ENCODE data around the gene HIGD1A.

The HIGD1A gene

DNA sequence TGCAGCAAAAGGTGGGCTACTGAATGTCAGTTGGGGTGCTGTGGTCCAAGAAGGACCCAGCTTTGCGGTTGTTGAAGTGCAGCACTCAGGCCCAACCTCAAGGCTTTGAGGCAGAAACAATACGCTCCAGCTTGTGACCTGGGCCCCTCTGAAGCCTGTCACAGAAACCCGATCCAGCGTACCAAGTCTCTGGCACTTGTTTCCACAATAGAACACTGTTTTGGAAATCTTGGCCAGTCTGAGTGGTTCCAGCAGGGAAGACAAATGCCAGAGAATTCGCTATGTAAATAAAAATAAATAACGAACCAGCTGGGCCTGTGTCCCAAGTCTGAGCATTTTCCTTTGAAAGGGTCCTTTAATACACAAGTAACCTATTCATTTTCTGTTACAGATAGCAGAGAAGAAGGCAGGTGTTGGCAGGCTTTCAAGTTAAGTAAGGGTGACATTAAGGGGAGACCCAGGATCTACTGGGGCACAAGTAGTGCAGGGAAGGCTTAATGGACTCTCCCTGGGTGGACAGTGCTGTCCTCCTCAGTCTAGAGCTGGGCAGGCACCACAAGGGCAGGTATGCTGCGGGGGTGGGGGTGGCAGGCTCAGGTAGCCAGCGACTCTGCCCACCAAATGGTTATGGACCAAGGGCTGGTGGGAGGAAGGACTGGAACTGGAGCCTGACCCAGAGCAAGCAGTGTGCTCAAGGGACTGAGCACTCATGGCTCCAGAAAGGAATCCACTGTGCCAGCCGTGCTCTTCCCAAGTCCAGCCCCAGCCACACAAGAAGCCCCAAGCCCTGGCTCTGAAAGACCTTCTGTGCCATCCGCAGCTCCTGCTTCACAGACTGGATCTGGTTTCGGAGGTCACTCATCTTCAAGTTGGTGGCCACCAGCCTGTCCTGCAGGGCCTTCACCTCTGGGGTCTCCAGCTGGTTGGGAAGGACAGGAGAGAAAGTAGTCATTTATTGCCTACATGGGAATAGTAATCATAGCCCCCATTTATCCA lies 57.5 kb downstream of the HIGD1A start:
- no peak overlapping the region for H3K4me3 ChIP-seq (ENCODE audit: low read depth, low read length)
- DNase-seq (ENCODE audit: low read depth), result peak; percentile 80
- TF ChIP-seq CTCF (IDR thresholded peaks at IDR 0.05; ENCODE audit: control insufficient read depth, extremely low read depth, insufficient read depth), result no peak

DNA sequence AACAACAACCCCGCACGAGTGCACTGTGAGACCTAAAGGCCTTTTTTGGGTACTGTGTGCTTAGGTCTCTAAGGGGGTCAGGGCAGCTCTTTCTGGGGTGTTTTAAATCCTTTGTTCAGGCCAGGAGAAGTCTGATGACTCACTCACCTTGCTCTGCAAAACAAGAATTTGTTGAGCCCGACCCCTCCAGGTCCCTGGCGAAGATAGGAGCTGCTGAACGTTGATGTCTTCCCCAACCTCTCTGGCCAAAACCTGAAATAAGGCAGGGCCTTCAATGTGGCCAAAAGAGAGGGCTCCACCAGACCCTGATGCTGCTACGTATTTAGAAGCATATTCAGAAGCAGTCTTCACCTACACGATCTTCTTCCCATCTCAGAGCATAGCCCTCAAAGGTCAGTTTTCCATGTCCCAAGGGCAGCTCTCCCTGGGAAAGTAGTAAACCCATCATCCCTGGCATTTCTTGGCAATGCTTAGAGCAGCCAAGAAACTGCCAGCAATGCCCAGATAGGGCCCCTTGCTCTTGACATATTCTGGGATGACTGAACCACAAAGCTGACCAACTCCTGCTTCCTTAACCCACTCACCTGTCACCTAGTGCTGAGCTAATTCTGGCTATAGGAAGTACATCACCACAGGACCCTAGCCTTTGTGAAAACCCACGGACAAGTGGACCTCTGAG lies 58.4 kb downstream of the HIGD1A start:
- H3K4me3 ChIP-seq (ENCODE audit: low read depth, low read length), result no peak overlapping the region
- TF ChIP-seq CTCF (IDR thresholded peaks at IDR 0.05; ENCODE audit: control insufficient read depth, extremely low read depth, insufficient read depth), result no peak
- no peak for DNase-seq (ENCODE audit: low read depth)

DNA sequence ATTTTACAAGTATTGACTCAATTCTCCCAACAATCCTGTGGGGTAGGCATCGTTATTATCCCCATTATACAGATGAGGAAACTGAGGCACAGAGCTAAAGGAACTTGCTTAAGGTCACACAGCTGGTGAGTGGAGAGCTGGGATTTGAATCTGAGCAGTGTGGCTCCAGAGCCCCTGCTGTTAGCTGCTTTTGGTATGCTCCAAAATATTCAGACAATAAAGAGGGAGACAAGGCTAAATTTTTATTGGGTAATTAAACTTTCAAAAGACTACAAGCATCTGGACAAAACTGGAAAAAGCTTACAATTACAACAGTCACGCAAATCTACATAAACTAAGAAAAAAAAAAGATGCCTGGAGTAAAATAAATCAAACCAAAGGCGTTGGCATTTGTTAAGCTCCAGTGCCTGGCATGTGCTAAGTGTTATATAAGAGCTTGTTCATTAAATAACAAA lies 59.0 kb downstream of the HIGD1A start:
- TF ChIP-seq CTCF (IDR thresholded peaks at IDR 0.05; ENCODE audit: control insufficient read depth, extremely low read depth, insufficient read depth), result no peak
- peak; percentile 14 for DNase-seq (ENCODE audit: low read depth)
- H3K4me3 ChIP-seq (ENCODE audit: low read depth, low read length), result no peak overlapping the region

DNA sequence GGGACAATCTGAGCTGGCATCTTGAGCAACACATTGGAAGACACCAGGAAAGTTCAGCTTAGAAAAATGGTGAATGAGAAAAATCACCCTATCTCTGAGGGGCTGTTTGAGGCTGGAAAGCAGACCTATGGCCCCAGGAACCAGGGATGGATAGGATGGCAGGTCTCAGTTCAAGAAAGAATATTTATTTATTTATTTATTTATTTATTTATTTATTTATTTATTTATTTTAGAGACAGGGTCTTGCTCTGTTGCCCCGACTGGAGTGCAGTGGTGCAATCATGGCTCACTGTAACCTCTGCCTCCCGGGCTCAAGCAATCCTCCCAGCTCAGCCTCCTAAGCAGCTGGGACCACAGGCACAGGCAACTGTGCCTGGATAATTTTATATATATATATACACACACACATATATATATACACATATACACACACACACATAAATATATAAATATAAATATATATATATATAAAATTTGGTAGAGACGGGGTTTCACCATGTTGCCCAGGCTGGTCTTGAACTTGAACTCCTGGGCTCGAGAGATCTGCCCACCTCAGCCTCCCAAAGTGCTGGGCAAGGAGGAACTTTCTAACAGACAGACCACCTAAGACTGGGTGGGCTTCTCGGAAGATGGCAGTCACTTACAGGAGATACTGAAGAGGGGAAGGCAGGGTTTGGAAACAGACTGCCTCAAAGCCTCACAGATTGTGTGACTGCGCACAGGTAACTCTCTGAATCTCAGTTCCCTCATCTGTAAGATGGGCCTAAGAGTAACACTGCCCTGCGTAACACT lies 60.9 kb downstream of the HIGD1A start:
- DNase-seq (ENCODE audit: low read depth), result no peak
- no peak overlapping the region for H3K4me3 ChIP-seq (ENCODE audit: low read depth, low read length)
- no peak for TF ChIP-seq CTCF (IDR thresholded peaks at IDR 0.05; ENCODE audit: control insufficient read depth, extremely low read depth, insufficient read depth)

DNA sequence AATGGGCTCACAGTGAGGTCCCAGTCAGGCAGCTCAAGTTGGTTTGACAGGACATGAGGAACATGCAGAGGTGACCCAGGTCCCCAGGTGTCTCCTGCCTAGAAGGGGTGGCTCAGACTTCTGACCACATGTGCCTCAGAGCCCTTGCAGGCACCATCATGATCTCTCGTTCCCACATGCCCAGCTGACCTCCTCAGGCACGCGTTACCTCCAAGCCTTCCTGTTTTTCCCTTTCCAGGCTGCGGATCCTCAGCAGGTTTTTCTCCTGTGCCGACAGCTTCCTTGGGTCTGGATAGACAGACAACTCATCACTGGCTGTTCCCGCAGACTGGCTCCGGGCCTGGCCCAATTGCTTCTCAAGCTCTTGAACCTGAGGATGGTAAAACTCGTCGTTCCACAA lies 61.6 kb downstream of the HIGD1A start:
- TF ChIP-seq CTCF (IDR thresholded peaks at IDR 0.05; ENCODE audit: control insufficient read depth, extremely low read depth, insufficient read depth), result no peak
- no peak for DNase-seq (ENCODE audit: low read depth)
- no peak overlapping the region for H3K4me3 ChIP-seq (ENCODE audit: low read depth, low read length)

GRCh38 chr3:42742259-42742658 lies 62.0 kb downstream of the HIGD1A start:
- DNase-seq (ENCODE audit: low read depth), result no peak
- no peak overlapping the region for H3K4me3 ChIP-seq (ENCODE audit: low read depth, low read length)
- no peak for TF ChIP-seq CTCF (IDR thresholded peaks at IDR 0.05; ENCODE audit: control insufficient read depth, extremely low read depth, insufficient read depth)
